H1 (cell line): ENCODE measurements around the gene TRA2A. TPM values are rescaled to one million over a fixed set of nuclear protein-coding genes. Genes with fewer than 3 reads are reported as not detected.
A peak's percentile ranks its signal among the peaks of the same experiment; 100 is the strongest.

Experiments used
- CTCF ChIA-PET: fragments of 300-600 bp; sonication (Branson Sonifier 250); formaldehyde crosslinking; loops from one replicate; lab custom pipeline; 2021; ENCODE audit not compliant: partially characterized antibody; lab: Charles Lee
- POLR2A ChIA-PET: fragments of 300-600 bp; sonication (Branson Sonifier 250); formaldehyde crosslinking; loops from one replicate; lab custom pipeline; 2021; ENCODE audit warnings: inconsistent platforms; ENCODE audit not compliant: partially characterized antibody; lab: Charles Lee
- DNase-seq, 2 experiments: peaks; one replicate each; pipeline versions ENCODE4 v3.0.0 to v3.0.0-alpha.2; 2010 to 2022; ENCODE audit warnings: low spot score in 2 of 2, low read depth in 1 of 2, mixed read lengths in 1 of 2
- FAIRE-seq: peaks from 2 replicates; lab custom pipeline; 2011; peaks lifted over from hg19 to GRCh38; lab: Jason Lieb, UNC
- H2AFZ ChIP-seq: 2 replicates; pipeline ENCODE4 v1.8.1; 2012; ENCODE audit warnings: low read length, inconsistent platforms
- H2AK5ac ChIP-seq: 2 replicates; pipeline ENCODE4 v1.6.1; 2013; ENCODE audit warnings: low read depth, low read length
- H2BK120ac ChIP-seq: replicated peaks from 2 replicates; pipeline ENCODE3; 2013; ENCODE audit warnings: low read depth, low read length, inconsistent platforms
- H2BK12ac ChIP-seq: 2 replicates; pipeline ENCODE4 v1.6.1; 2013; ENCODE audit warnings: low read depth, low read length
- H2BK15ac ChIP-seq: 2 replicates; pipeline ENCODE4 v1.6.1; 2013; ENCODE audit warnings: low read length
- H2BK20ac ChIP-seq: 2 replicates; pipeline ENCODE4 v1.6.1; 2013; ENCODE audit warnings: low read length
- H2BK5ac ChIP-seq: 2 replicates; pipeline ENCODE4 v1.6.1; 2013; ENCODE audit warnings: low read depth, low read length
- H3K14ac ChIP-seq: 2 replicates; pipeline ENCODE4 v1.6.1; 2013; ENCODE audit warnings: inconsistent platforms; ENCODE audit not compliant: insufficient read length
- H3K18ac ChIP-seq: 2 replicates; pipeline ENCODE4 v1.6.1; 2013; ENCODE audit warnings: low read length; ENCODE audit errors: extremely low read depth
- H3K23ac ChIP-seq: 2 replicates; pipeline ENCODE4 v1.6.1; 2013; ENCODE audit warnings: inconsistent platforms; ENCODE audit not compliant: insufficient read length
- H3K23me2 ChIP-seq: 2 replicates; pipeline ENCODE4 v1.6.1; 2013; ENCODE audit warnings: low read depth, low read length
- H3K27ac ChIP-seq: 2 replicates; pipeline ENCODE4 v1.6.1; 2011; ENCODE audit warnings: low read depth, low read length, inconsistent platforms
- H3K27me3 ChIP-seq, 4 experiments: replicated peaks in 1 of 4; 1 replicate in 1 of 4; 2 replicates in 3 of 4; pipeline versions ENCODE4 v1.6.1 to v1.8.1; 2011 to 2013; ENCODE audit warnings: low read length in 3 of 4, mild to moderate bottlenecking in 3 of 4, inconsistent platforms in 2 of 4, mixed read lengths in 2 of 4, moderate library complexity in 1 of 4; ENCODE audit not compliant: control insufficient read depth in 3 of 4, insufficient read depth in 3 of 4; ENCODE audit errors: extremely low read depth in 1 of 4
- H3K36me3 ChIP-seq, 4 experiments: 2 replicates each; pipeline versions ENCODE4 v1.6.1 to v1.8.1; 2011 to 2013; ENCODE audit warnings: mild to moderate bottlenecking in 4 of 4, low read length in 3 of 4, moderate library complexity in 2 of 4, control low read depth in 1 of 4, inconsistent platforms in 1 of 4; ENCODE audit not compliant: insufficient read depth in 4 of 4, control insufficient read depth in 2 of 4
- H3K4ac ChIP-seq: replicated peaks from 2 replicates; pipeline ENCODE3; 2013; ENCODE audit warnings: low read length, low read depth, mixed read lengths, inconsistent platforms; ENCODE audit not compliant: insufficient read length
- H3K4me1 ChIP-seq, 4 experiments: replicated peaks in 1 of 4; 1 replicate in 1 of 4; 2 replicates in 3 of 4; pipeline versions ENCODE4 v1.6.1 to v1.8.1; 2011 to 2013; ENCODE audit warnings: low read length in 3 of 4, inconsistent platforms in 2 of 4, mixed read lengths in 1 of 4; ENCODE audit not compliant: insufficient read depth in 4 of 4, control insufficient read depth in 3 of 4
- H3K4me2 ChIP-seq, 2 experiments: 2 replicates each; pipeline versions ENCODE4 v1.6.1 to v1.8.1; 2011 to 2013; ENCODE audit warnings: low read depth in 2 of 2, low read length in 2 of 2, control low read depth in 1 of 2, inconsistent platforms in 1 of 2, mild to moderate bottlenecking in 1 of 2; ENCODE audit not compliant: insufficient read depth in 1 of 2
- H3K4me3 ChIP-seq, 4 experiments: fragments of 200-600, 300-600 bp in 1 of 4; sonication (generic), shearing (Covaris generic), sonication (Bioruptor Twin) in 1 of 4; 2 replicates each; pipeline versions ENCODE4 v1.5.1 to v1.8.1; 2011 to 2016; ENCODE audit warnings: low read length in 4 of 4, low read depth in 3 of 4, control low read depth in 2 of 4, inconsistent platforms in 2 of 4, mild to moderate bottlenecking in 2 of 4, mixed read lengths in 1 of 4, moderate library complexity in 1 of 4; ENCODE audit not compliant: insufficient read depth in 2 of 4; ENCODE audit errors: extremely low read depth in 1 of 4
- H3K56ac ChIP-seq: replicated peaks from 2 replicates; pipeline ENCODE3; 2013; ENCODE audit warnings: low read depth, mild to moderate bottlenecking, mixed read lengths, low read length, inconsistent platforms; ENCODE audit not compliant: insufficient read length
- H3K79me1 ChIP-seq: 2 replicates; pipeline ENCODE4 v1.6.1; 2013; ENCODE audit warnings: low read depth, low read length, control low read depth
- H3K79me2 ChIP-seq, 2 experiments: 2 replicates each; pipeline versions ENCODE4 v1.6.1 to v1.8.1; 2012 to 2013; ENCODE audit warnings: low read length in 2 of 2, mild to moderate bottlenecking in 2 of 2, inconsistent platforms in 1 of 2; ENCODE audit not compliant: insufficient read depth in 2 of 2, control insufficient read depth in 1 of 2
- H3K9ac ChIP-seq, 4 experiments: replicated peaks in 1 of 4; 1 replicate in 1 of 4; 2 replicates in 3 of 4; pipeline versions ENCODE4 v1.6.1 to v1.8.1; 2011 to 2013; ENCODE audit warnings: low read depth in 3 of 4, low read length in 3 of 4, control low read depth in 2 of 4, mild to moderate bottlenecking in 2 of 4, moderate library complexity in 2 of 4, inconsistent platforms in 1 of 4; ENCODE audit errors: extremely low read depth in 1 of 4
- H3K9me3 ChIP-seq, 2 experiments: 2 replicates each; pipeline versions ENCODE4 v1.6.1 to v1.8.1; 2012 to 2013; ENCODE audit warnings: mild to moderate bottlenecking in 2 of 2, moderate library complexity in 2 of 2, control low read depth in 1 of 2, inconsistent platforms in 1 of 2, low read depth in 1 of 2, low read length in 1 of 2, mixed read lengths in 1 of 2; ENCODE audit not compliant: insufficient read depth in 2 of 2
- H4K20me1 ChIP-seq, 2 experiments: replicated peaks in 1 of 2; 2 replicates each; pipeline versions ENCODE3 to v1.8.1; 2011 to 2013; ENCODE audit warnings: inconsistent platforms in 2 of 2, low read length in 2 of 2, mild to moderate bottlenecking in 1 of 2; ENCODE audit not compliant: insufficient read depth in 2 of 2, control insufficient read depth in 1 of 2
- H4K5ac ChIP-seq: 2 replicates; pipeline ENCODE4 v1.6.1; 2013; ENCODE audit warnings: low read length, low read depth, mixed read lengths, inconsistent platforms; ENCODE audit not compliant: insufficient read length
- H4K8ac ChIP-seq: 2 replicates; pipeline ENCODE4 v1.8.0; 2013; ENCODE audit warnings: mild to moderate bottlenecking, moderate library complexity, low read length, inconsistent platforms; ENCODE audit not compliant: insufficient read depth; ENCODE audit errors: extremely low read depth
- H4K91ac ChIP-seq: replicated peaks from 2 replicates; pipeline ENCODE3; 2013; ENCODE audit warnings: low read length, mixed read lengths, inconsistent platforms; ENCODE audit not compliant: insufficient read length
- EGR1 ChIP-seq: IDR thresholded peaks from 2 replicates; pipeline ENCODE4 v1.6.1; 2011; ENCODE audit warnings: low read depth, low read length, borderline replicate concordance
- HDAC6 ChIP-seq: IDR thresholded peaks from one replicate; pipeline ENCODE4 v1.7.1; 2012; ENCODE audit warnings: low read depth, mild to moderate bottlenecking, inconsistent platforms, low read length, moderate library complexity
- MAX ChIP-seq: IDR thresholded peaks from 2 replicates; pipeline ENCODE4 v1.6.1; 2012; ENCODE audit warnings: inconsistent platforms
- SRF ChIP-seq: IDR thresholded peaks from 2 replicates; pipeline ENCODE4 v1.6.1; 2011; ENCODE audit warnings: mild to moderate bottlenecking, low read depth, low read length, moderate library complexity
- WGBS, 2 experiments: shearing (Covaris generic) in 1 of 2; methylation state at CpG; one replicate each; pipeline versions ENCODE4 v1.1.6 to v1.1.7; 2013 to 2015; ENCODE audit warnings: low lambda C conversion rate in 2 of 2, mixed read lengths in 2 of 2, inconsistent platforms in 1 of 2, low coverage in 1 of 2, missing lambda C conversion rate in 1 of 2; ENCODE audit not compliant: insufficient replicate concordance in 2 of 2, insufficient coverage in 1 of 2, insufficient read length in 1 of 2; ENCODE audit errors: extremely low coverage in 1 of 2, missing lambda C conversion rate in 1 of 2; 5-methylcytosine and 5-hydroxymethylcytosine counted together
- polyA plus RNA-seq, 7 experiments: library from polyadenylated mRNA; depleted of rRNA in 3 of 7; stranded (reverse) in 5 of 7; unstranded in 2 of 7; fragments of >200 nt in 5 of 7; fragments of 200-250 nt in 2 of 7; gene quantifications; 1 replicate in 5 of 7; 2 replicates in 1 of 7; 4 replicates in 1 of 7; pipeline versions ENCODE4 v1.2.1 to v1.2.3, GENCODE V29; 2011 to 2013; ENCODE audit warnings: missing spikeins in 2 of 7, mixed read lengths in 2 of 7
- total RNA-seq: library from RNA; stranded (reverse); fragmentation: NEBNext Ultra II Directional; extraction: Animal tissue kit (Norgen Biotek cat#: 25700); gene quantifications from 2 replicates; pipeline ENCODE4 v1.2.1, GENCODE V29; 2021

The TRA2A gene
- total and polyA plus RNA-seq, 2 of the 8 experiments (the other 6 are each of a cell fraction or from before 2014, with no cell fraction given): 116 to 125 TPM

- no peak for FAIRE-seq
- H3K4ac ChIP-seq: no peak overlapping the region
- peak overlapping the region in 3 of 4 experiments; percentile 100; a peak in 3 of 8 replicates for H3K4me3 ChIP-seq
- WGBS, 2 experiments: 84% methylated on average over 23 of the region's 23 CpGs; no CpG with 5 or more reads in 1 of the 2 experiments
- peaks cover 11 to 20% of the 10 kb centered on the region in 2 experiments for H4K20me1 ChIP-seq
- no peak overlapping the region for H2BK120ac ChIP-seq
- no peak overlapping the region; the same call in 1 of the 2 replicates for H3K18ac ChIP-seq
- peak overlapping the region; percentile 100; the same call in 1 of the 2 replicates for H3K27ac ChIP-seq
- no peak for TF ChIP-seq MAX
- TF ChIP-seq EGR1: no peak
- no peak for TF ChIP-seq HDAC6
- TF ChIP-seq SRF: no peak
- TF ChIP-seq, all 59 proteins: peak for 0
- Histone ChIP-seq H3K4me1 (peaks cover 0 to 10% (median 5%) of the 10 kb centered on the region in 4 experiments; a peak in 5 of 7 replicates), H3K9me3 (no peaks in the 10 kb centered on the region), H4K5ac (no peak overlapping the region), H3K79me2 (peaks cover 35 to 42% of the 10 kb centered on the region in 2 experiments), H3K23ac (no peak overlapping the region), H3K23me2 (no peaks in the 10 kb centered on the region; the same call in 1 of the 2 replicates), H2AK5ac (no peak overlapping the region), H3K14ac (no peak overlapping the region), H4K8ac (no peak overlapping the region; the same call in 1 of the 2 replicates), H2BK5ac (0 out of 2 replicates have a peak overlapping the region, but pooled peaks have one; percentile 100), H3K9ac (peak overlapping the region in 2 of 4 experiments; percentile 96 to 100; a peak in 2 of 7 replicates), H3K36me3 (peaks cover 0 to 2% (median 0%) of the 10 kb centered on the region in 4 experiments; a peak in 1 of 8 replicates), H4K91ac (no peak overlapping the region), H3K56ac (no peak overlapping the region), H3K79me1 (no peaks in the 10 kb centered on the region), H2AFZ (no peak overlapping the region), H2BK15ac (no peak overlapping the region), H3K27me3 (no peaks in the 10 kb centered on the region), H3K4me2 (peak overlapping the region; percentile 66 to 74; a peak in 3 of 4 replicates), H2BK12ac (no peak overlapping the region), H2BK20ac (no peak overlapping the region)
- CTCF ChIA-PET: interaction anchor here (1.3 to 1.6 kb wide), 2 partner anchors 12 to 14 kb away, joined by 3 to 6 read pairs; no protein-coding TSS in a partner anchor
- POLR2A ChIA-PET: interaction anchor here (0.6 to 5.8 kb wide), 9 partner anchors 9 to 425 kb away, joined by 3 to 52 read pairs (median 4); no protein-coding TSS in a partner anchor
- DNase-seq: no peak
Observed at GRCh38 chr7:23532490-23533237, 883 bp upstream of the TRA2A start.
